ENCODE measurements around the gene HEBP2. TPM values are rescaled to one million over a fixed set of nuclear protein-coding genes. Genes with fewer than 3 reads are reported as not detected.

Gene HEBP2
- total and polyA plus RNA-seq, 2 donors from 2014 or later = 62.6 to 66.5 TPM

DNA sequence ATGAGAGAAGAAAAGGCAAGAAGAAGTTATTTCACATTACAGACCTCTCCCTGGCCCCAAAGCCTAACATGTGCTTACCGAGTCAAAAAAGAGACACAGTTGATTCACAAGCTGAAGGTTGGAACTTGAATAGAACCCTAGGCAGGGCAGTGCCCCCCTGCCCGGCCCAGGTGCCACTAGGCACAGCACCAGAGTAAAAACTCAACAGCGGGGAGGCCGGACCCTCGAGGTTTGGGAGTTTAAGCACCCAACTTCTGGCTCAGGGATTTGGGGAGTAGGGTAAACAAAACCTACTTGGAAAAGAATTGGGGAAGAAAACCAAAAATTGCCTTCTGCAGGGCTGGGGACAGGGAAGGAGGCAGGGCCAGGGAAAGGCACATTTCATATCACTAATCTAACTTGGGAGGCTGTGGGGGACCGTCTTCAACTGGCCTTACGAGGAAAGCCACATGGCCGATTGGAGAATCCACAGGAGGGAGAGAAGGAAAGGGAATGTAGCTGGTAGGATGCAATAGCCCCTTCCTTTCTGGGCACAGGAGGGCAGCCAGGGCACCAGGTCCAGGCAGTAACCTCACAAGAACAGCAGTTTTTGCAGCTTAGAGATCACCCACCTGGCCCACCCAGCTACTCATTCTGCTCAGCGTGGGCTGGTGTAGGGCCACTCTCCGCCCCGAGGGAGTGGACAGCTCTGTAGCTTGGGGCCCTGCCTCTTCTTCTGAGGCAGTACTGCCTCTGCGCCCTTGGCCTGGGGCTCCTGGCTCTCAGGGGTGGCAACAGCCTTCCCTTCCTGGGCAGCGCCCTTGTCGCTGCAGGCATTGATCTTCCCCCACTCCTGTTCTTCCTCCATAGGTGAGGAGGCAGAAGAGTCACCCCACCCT lies 1.8 kb upstream of the HEBP2 start:
- H3K4me3 ChIP-seq (ENCODE audit: low read length in 3 of 3) = no peak overlapping the region

DNA sequence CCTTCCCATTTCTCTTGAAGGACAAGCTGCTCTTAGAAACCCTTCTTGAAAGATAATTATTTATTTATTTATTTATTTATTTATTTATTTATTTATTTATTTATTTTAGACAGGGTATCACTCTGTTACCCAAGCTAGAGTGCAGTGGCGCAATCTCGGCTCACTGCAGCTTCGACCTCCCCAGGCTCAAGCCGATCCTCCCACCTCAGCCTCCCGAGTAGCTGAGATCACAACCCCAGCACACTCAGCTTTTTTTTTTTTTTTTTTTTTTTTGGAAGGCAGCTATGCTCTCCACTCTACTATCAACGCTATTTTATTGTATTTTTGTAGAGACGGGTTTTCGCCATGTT lies 1.2 kb upstream of the HEBP2 start:
- H3K27ac ChIP-seq (ENCODE audit: low read depth in 2 of 2, low read length in 2 of 2) = no peak overlapping the region
- H3K9ac ChIP-seq (ENCODE audit: low read length in 3 of 3) = no peak overlapping the region
- FAIRE-seq = no peak
- DNase-seq = no peak
- H3K4me3 ChIP-seq (ENCODE audit: low read length in 3 of 3) = peak overlapping the region in 2 of 3 donors; percentile 70 to 90
- intact Hi-C loops (cut with DNase I) = no loop called here
- TF ChIP-seq, protein P1, sequence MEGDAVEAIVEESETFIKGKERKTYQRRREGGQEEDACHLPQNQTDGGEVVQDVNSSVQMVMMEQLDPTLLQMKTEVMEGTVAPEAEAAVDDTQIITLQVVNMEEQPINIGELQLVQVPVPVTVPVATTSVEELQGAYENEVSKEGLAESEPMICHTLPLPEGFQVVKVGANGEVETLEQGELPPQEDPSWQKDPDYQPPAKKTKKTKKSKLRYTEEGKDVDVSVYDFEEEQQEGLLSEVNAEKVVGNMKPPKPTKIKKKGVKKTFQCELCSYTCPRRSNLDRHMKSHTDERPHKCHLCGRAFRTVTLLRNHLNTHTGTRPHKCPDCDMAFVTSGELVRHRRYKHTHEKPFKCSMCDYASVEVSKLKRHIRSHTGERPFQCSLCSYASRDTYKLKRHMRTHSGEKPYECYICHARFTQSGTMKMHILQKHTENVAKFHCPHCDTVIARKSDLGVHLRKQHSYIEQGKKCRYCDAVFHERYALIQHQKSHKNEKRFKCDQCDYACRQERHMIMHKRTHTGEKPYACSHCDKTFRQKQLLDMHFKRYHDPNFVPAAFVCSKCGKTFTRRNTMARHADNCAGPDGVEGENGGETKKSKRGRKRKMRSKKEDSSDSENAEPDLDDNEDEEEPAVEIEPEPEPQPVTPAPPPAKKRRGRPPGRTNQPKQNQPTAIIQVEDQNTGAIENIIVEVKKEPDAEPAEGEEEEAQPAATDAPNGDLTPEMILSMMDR (IDR thresholded peaks at IDR 0.05; ENCODE audit: borderline replicate concordance, extremely low read depth, insufficient read depth) = no peak
- peaks cover 3 to 6% (median 3%) of the 10 kb centered on the region in 3 donors for H3K36me3 ChIP-seq (ENCODE audit: control insufficient read depth in 2 of 3, insufficient read depth in 3 of 3, low read length in 3 of 3)
- no peaks in the 10 kb centered on the region for H3K27me3 ChIP-seq (ENCODE audit: control insufficient read depth, insufficient read depth, low read length)
- no peaks in the 10 kb centered on the region for H3K9me3 ChIP-seq (ENCODE audit: control insufficient read depth in 2 of 3, insufficient read depth in 1 of 3, low read length in 3 of 3)
- peaks cover 0 to 10% (median 0%) of the 10 kb centered on the region in 3 donors for H3K4me1 ChIP-seq (ENCODE audit: control insufficient read depth in 2 of 3, insufficient read depth in 2 of 3, low read depth in 1 of 3, low read length in 3 of 3)

More for the DNA sequence above, 1.8 kb upstream of the HEBP2 start:
- TF ChIP-seq, protein P1 (IDR thresholded peaks at IDR 0.05; ENCODE audit: borderline replicate concordance, extremely low read depth, insufficient read depth) = no peak
- intact Hi-C loops (cut with DNase I) = no loop called here
- DNase-seq (peak in 1 of 5 donors; percentile 56), FAIRE-seq (no peak)
- Histone ChIP-seq H3K9me3 (ENCODE audit: control insufficient read depth in 2 of 3, insufficient read depth in 1 of 3, low read length in 3 of 3) (no peaks in the 10 kb centered on the region), H3K4me1 (ENCODE audit: control insufficient read depth in 2 of 3, insufficient read depth in 2 of 3, low read depth in 1 of 3, low read length in 3 of 3) (peaks cover 0 to 10% (median 0%) of the 10 kb centered on the region in 3 donors), H3K9ac (ENCODE audit: low read length in 3 of 3) (no peak overlapping the region), H3K27me3 (ENCODE audit: control insufficient read depth, insufficient read depth, low read length) (no peaks in the 10 kb centered on the region), H3K36me3 (ENCODE audit: control insufficient read depth in 2 of 3, insufficient read depth in 3 of 3, low read length in 3 of 3) (peaks cover 0 to 6% (median 3%) of the 10 kb centered on the region in 3 donors), H3K27ac (ENCODE audit: low read depth in 2 of 2, low read length in 2 of 2) (no peak overlapping the region)

DNA sequence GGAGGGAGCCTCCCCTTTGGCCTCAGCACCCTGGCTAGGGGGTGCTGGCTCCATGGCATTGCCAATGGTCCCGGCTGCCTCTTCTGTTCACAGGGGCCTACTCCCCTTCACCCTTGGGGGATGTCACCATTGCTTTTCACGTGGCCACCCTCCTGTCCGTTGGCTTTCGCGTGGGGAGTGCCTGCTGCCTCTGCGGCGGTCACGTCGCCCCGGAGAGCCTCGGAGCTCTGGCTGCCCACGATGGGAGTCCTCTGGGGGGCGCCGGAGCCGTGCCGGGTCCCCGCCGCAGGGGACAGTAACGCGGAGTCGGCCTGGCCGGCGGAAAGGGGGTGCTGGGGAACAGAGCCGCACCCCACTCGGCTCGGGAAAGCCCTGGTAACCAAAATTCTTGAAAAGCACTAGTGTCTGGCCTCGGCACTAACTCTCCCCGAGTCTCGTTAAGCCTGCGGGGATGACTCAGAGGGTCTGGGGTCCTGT lies 661 bp upstream of the HEBP2 start:
- TF ChIP-seq, protein P1 (IDR thresholded peaks at IDR 0.05; ENCODE audit: borderline replicate concordance, extremely low read depth, insufficient read depth) = no peak
- Histone ChIP-seq H3K36me3 (ENCODE audit: control insufficient read depth in 2 of 3, insufficient read depth in 3 of 3, low read length in 3 of 3) (peaks cover 5 to 10% (median 5%) of the 10 kb centered on the region in 3 donors), H3K4me1 (ENCODE audit: control insufficient read depth in 2 of 3, insufficient read depth in 2 of 3, low read depth in 1 of 3, low read length in 3 of 3) (peaks cover 0 to 10% (median 0%) of the 10 kb centered on the region in 3 donors), H3K27me3 (ENCODE audit: control insufficient read depth, insufficient read depth, low read length) (no peaks in the 10 kb centered on the region), H3K9me3 (ENCODE audit: control insufficient read depth in 2 of 3, insufficient read depth in 1 of 3, low read length in 3 of 3) (no peaks in the 10 kb centered on the region), H3K9ac (ENCODE audit: low read length in 3 of 3) (peak overlapping the region; percentile 57 to 96 (median 88)), H3K27ac (ENCODE audit: low read depth in 2 of 2, low read length in 2 of 2) (peak overlapping the region; percentile 90 to 95), H3K4me3 (ENCODE audit: low read length in 3 of 3) (peak overlapping the region; percentile 70 to 94 (median 90))
- peak in 4 of 5 donors; percentile 59 to 87 (median 77) for DNase-seq
- no peak for FAIRE-seq
- intact Hi-C loops (cut with DNase I) = no loop called here
